ENCODE measurements around the gene EMSY. TPM values are rescaled to one million over a fixed set of nuclear protein-coding genes. Genes with fewer than 3 reads are reported as not detected.
A peak's percentile ranks its signal among the peaks of the same experiment; 100 is the strongest.

EMSY gene
- total and polyA plus RNA-seq, 3 experiments from 2014 or later = 24.5 to 28.8 (median 28.2) TPM

GRCh38 chr11:76462317-76462716, 17.5 kb downstream of the EMSY start:
- H3K9me3 Mint-ChIP-seq = no peaks in the 10 kb centered on the region
- Histone ChIP-seq H3K36me3 (ENCODE audit: insufficient read depth, low read length) (peaks cover 23% of the 10 kb centered on the region), H3K4me3 (ENCODE audit: low read length) (no peak overlapping the region), H3K27me3 (ENCODE audit: insufficient read depth, low read length, poor library complexity, severe bottlenecking) (no peaks in the 10 kb centered on the region), H3K4me1 (ENCODE audit: insufficient read depth, low read length) (no peaks in the 10 kb centered on the region), H3K9me3 (ENCODE audit: low read length) (no peaks in the 10 kb centered on the region), H3K27ac (ENCODE audit: low read depth, low read length) (no peak overlapping the region)
- no peaks in the 10 kb centered on the region for H3K27me3 Mint-ChIP-seq
- H3K27ac Mint-ChIP-seq = peak overlapping the region in 2 of 8 donors; percentile 15 to 39
- H3K4me1 Mint-ChIP-seq = peaks cover 20 to 44% (median 32%) of the 10 kb centered on the region in 3 donors
- no peak for DNase-seq
- H3K36me3 Mint-ChIP-seq = peaks cover 4 to 77% (median 32%) of the 10 kb centered on the region in 3 donors
- CTCF ChIA-PET = no interaction called here
- H3K4me3 Mint-ChIP-seq = no peak overlapping the region
- POLR2A ChIA-PET = no interaction called here

- POLR2A ChIA-PET = no interaction called here
- CTCF ChIA-PET = no interaction called here
- no peaks in the 10 kb centered on the region for H3K27me3 ChIP-seq (ENCODE audit: insufficient read depth, low read length, poor library complexity, severe bottlenecking)
- Mint-ChIP-seq H3K4me1 (peaks cover 16 to 49% (median 32%) of the 10 kb centered on the region in 3 donors), H3K36me3 (peaks cover 7 to 69% (median 25%) of the 10 kb centered on the region in 3 donors), H3K9me3 (no peaks in the 10 kb centered on the region), H3K4me3 (no peak overlapping the region), H3K27me3 (no peaks in the 10 kb centered on the region), H3K27ac (peak overlapping the region in 1 of 8 donors; percentile 73)
- no peak overlapping the region for H3K4me3 ChIP-seq (ENCODE audit: low read length)
- no peak overlapping the region for H3K27ac ChIP-seq (ENCODE audit: low read depth, low read length)
- H3K36me3 ChIP-seq (ENCODE audit: insufficient read depth, low read length) = peaks cover 9% of the 10 kb centered on the region
- no peaks in the 10 kb centered on the region for H3K9me3 ChIP-seq (ENCODE audit: low read length)
- no peak for DNase-seq
- no peaks in the 10 kb centered on the region for H3K4me1 ChIP-seq (ENCODE audit: insufficient read depth, low read length)
These were observed 20.9 kb downstream of the EMSY start for GRCh38 chr11:76465701-76466100.

GRCh38 chr11:76466666-76467065, 21.8 kb downstream of the EMSY start:
- H3K9me3 Mint-ChIP-seq = no peaks in the 10 kb centered on the region
- H3K27me3 ChIP-seq (ENCODE audit: insufficient read depth, low read length, poor library complexity, severe bottlenecking) = no peaks in the 10 kb centered on the region
- H3K4me1 Mint-ChIP-seq = peaks cover 21 to 48% (median 34%) of the 10 kb centered on the region in 3 donors
- ChIA-PET POLR2A (no interaction called here), CTCF (no interaction called here)
- H3K27ac Mint-ChIP-seq = no peak overlapping the region
- peaks cover 7 to 73% (median 27%) of the 10 kb centered on the region in 3 donors for H3K36me3 Mint-ChIP-seq
- no peak for DNase-seq
- no peaks in the 10 kb centered on the region for H3K27me3 Mint-ChIP-seq
- H3K36me3 ChIP-seq (ENCODE audit: insufficient read depth, low read length) = peaks cover 14% of the 10 kb centered on the region
- H3K4me3 ChIP-seq (ENCODE audit: low read length) = no peak overlapping the region
- H3K9me3 ChIP-seq (ENCODE audit: low read length) = no peaks in the 10 kb centered on the region
- H3K27ac ChIP-seq (ENCODE audit: low read depth, low read length) = no peak overlapping the region
- H3K4me3 Mint-ChIP-seq = no peak overlapping the region
- H3K4me1 ChIP-seq (ENCODE audit: insufficient read depth, low read length) = no peaks in the 10 kb centered on the region

- peaks cover 24% of the 10 kb centered on the region for H3K36me3 ChIP-seq (ENCODE audit: insufficient read depth, low read length)
- POLR2A ChIA-PET = interaction anchor here (0.7 kb wide), 1 partner anchor 654 kb away, joined by 3 read pairs; no protein-coding TSS in a partner anchor
- no peak overlapping the region for H3K4me3 Mint-ChIP-seq
These were observed 24.3 kb downstream of the EMSY start for GRCh38 chr11:76469141-76469540.

GRCh38 chr11:76471382-76471781, 26.6 kb downstream of the EMSY start:
- no peak for DNase-seq
- H3K4me3 ChIP-seq (ENCODE audit: low read length) = no peak overlapping the region
- ChIA-PET CTCF (interaction anchor here (1.3 kb wide), 1 partner anchor 264 kb away, joined by 4 read pairs; no protein-coding TSS in a partner anchor), POLR2A (no interaction called here)
- no peaks in the 10 kb centered on the region for H3K4me1 ChIP-seq (ENCODE audit: insufficient read depth, low read length)
- Mint-ChIP-seq H3K27me3 (no peaks in the 10 kb centered on the region), H3K27ac (peak overlapping the region in 1 of 8 donors; percentile 13), H3K9me3 (no peaks in the 10 kb centered on the region), H3K36me3 (peaks cover 7 to 75% (median 23%) of the 10 kb centered on the region in 3 donors), H3K4me1 (peaks cover 18 to 37% (median 30%) of the 10 kb centered on the region in 3 donors), H3K4me3 (no peak overlapping the region)
- H3K36me3 ChIP-seq (ENCODE audit: insufficient read depth, low read length) = peaks cover 26% of the 10 kb centered on the region
- no peak overlapping the region for H3K27ac ChIP-seq (ENCODE audit: low read depth, low read length)
- no peaks in the 10 kb centered on the region for H3K27me3 ChIP-seq (ENCODE audit: insufficient read depth, low read length, poor library complexity, severe bottlenecking)
- H3K9me3 ChIP-seq (ENCODE audit: low read length) = no peaks in the 10 kb centered on the region

More at GRCh38 chr11:76469141-76469540, 24.3 kb downstream of the EMSY start:
- H3K4me1 ChIP-seq (ENCODE audit: insufficient read depth, low read length) = no peaks in the 10 kb centered on the region
- DNase-seq = no peak
- H3K36me3 Mint-ChIP-seq = peaks cover 3 to 75% (median 25%) of the 10 kb centered on the region in 3 donors
- H3K4me3 ChIP-seq (ENCODE audit: low read length) = no peak overlapping the region
- H3K27ac ChIP-seq (ENCODE audit: low read depth, low read length) = no peak overlapping the region
- no peaks in the 10 kb centered on the region for H3K27me3 ChIP-seq (ENCODE audit: insufficient read depth, low read length, poor library complexity, severe bottlenecking)
- peaks cover 17 to 36% (median 23%) of the 10 kb centered on the region in 3 donors for H3K4me1 Mint-ChIP-seq
- peak overlapping the region in 2 of 8 donors; percentile 13 to 57 for H3K27ac Mint-ChIP-seq
- H3K27me3 Mint-ChIP-seq = no peaks in the 10 kb centered on the region
- CTCF ChIA-PET = no interaction called here
- H3K9me3 Mint-ChIP-seq = no peaks in the 10 kb centered on the region
- no peaks in the 10 kb centered on the region for H3K9me3 ChIP-seq (ENCODE audit: low read length)

- Mint-ChIP-seq H3K27ac (no peak overlapping the region), H3K36me3 (peaks cover 21 to 44% (median 24%) of the 10 kb centered on the region in 3 donors), H3K27me3 (no peaks in the 10 kb centered on the region), H3K9me3 (peaks cover 0 to 5% (median 0%) of the 10 kb centered on the region in 5 donors), H3K4me1 (peaks cover 21 to 29% (median 28%) of the 10 kb centered on the region in 3 donors), H3K4me3 (no peak overlapping the region)
- H3K27me3 ChIP-seq (ENCODE audit: insufficient read depth, low read length, poor library complexity, severe bottlenecking) = no peaks in the 10 kb centered on the region
- H3K36me3 ChIP-seq (ENCODE audit: insufficient read depth, low read length) = peaks cover 23% of the 10 kb centered on the region
- DNase-seq = no peak
- H3K27ac ChIP-seq (ENCODE audit: low read depth, low read length) = no peak overlapping the region
- no peaks in the 10 kb centered on the region for H3K9me3 ChIP-seq (ENCODE audit: low read length)
- ChIA-PET CTCF (no interaction called here), POLR2A (no interaction called here)
- no peak overlapping the region for H3K4me3 ChIP-seq (ENCODE audit: low read length)
- peaks cover 3% of the 10 kb centered on the region for H3K4me1 ChIP-seq (ENCODE audit: insufficient read depth, low read length)
These were observed 35.4 kb downstream of the EMSY start for GRCh38 chr11:76480241-76480640.

GRCh38 chr11:76491644-76492043, 46.8 kb downstream of the EMSY start:
- Mint-ChIP-seq H3K27ac (peak overlapping the region in 4 of 8 donors; percentile 14 to 75 (median 40)), H3K27me3 (no peaks in the 10 kb centered on the region), H3K4me1 (peaks cover 31 to 52% (median 46%) of the 10 kb centered on the region in 3 donors), H3K4me3 (no peak overlapping the region), H3K9me3 (no peaks in the 10 kb centered on the region), H3K36me3 (peaks cover 0 to 43% (median 12%) of the 10 kb centered on the region in 3 donors)
- no peak for DNase-seq
- Histone ChIP-seq H3K27ac (ENCODE audit: low read depth, low read length) (no peak overlapping the region), H3K9me3 (ENCODE audit: low read length) (no peaks in the 10 kb centered on the region), H3K27me3 (ENCODE audit: insufficient read depth, low read length, poor library complexity, severe bottlenecking) (no peaks in the 10 kb centered on the region), H3K4me1 (ENCODE audit: insufficient read depth, low read length) (peaks cover 12% of the 10 kb centered on the region), H3K4me3 (ENCODE audit: low read length) (no peak overlapping the region), H3K36me3 (ENCODE audit: insufficient read depth, low read length) (peaks cover 5% of the 10 kb centered on the region)
- ChIA-PET POLR2A (no interaction called here), CTCF (interaction anchor here (0.7 kb wide), 1 partner anchor 15 kb away, joined by 3 read pairs; no protein-coding TSS in a partner anchor)

GRCh38 chr11:76493040-76493439, 48.2 kb downstream of the EMSY start:
- Histone ChIP-seq H3K27me3 (ENCODE audit: insufficient read depth, low read length, poor library complexity, severe bottlenecking) (no peaks in the 10 kb centered on the region), H3K4me1 (ENCODE audit: insufficient read depth, low read length) (peaks cover 12% of the 10 kb centered on the region), H3K9me3 (ENCODE audit: low read length) (no peaks in the 10 kb centered on the region), H3K4me3 (ENCODE audit: low read length) (no peak overlapping the region), H3K36me3 (ENCODE audit: insufficient read depth, low read length) (peaks cover 5% of the 10 kb centered on the region), H3K27ac (ENCODE audit: low read depth, low read length) (no peak overlapping the region)
- Mint-ChIP-seq H3K9me3 (no peaks in the 10 kb centered on the region), H3K4me3 (no peak overlapping the region), H3K27ac (peak overlapping the region in 1 of 8 donors; percentile 89), H3K4me1 (peaks cover 38 to 58% (median 57%) of the 10 kb centered on the region in 3 donors), H3K27me3 (no peaks in the 10 kb centered on the region), H3K36me3 (peaks cover 2 to 52% (median 18%) of the 10 kb centered on the region in 3 donors)
- DNase-seq = no peak
- CTCF ChIA-PET = no interaction called here
- POLR2A ChIA-PET = no interaction called here

Data from CD8-positive, alpha-beta memory T cell (primary cell).